HEK293 (cell line): ENCODE measurements around the gene MAP3K5.

Experiments used
- CTCF ChIA-PET: fragments of 350-600 bp; formaldehyde crosslinking; extraction: SDS; loops from one replicate; lab custom pipeline; 2021; ENCODE audit warnings: antibody characterized with exemption; lab: Yijun Ruan, JAX
- POLR2A ChIA-PET: fragments of 300-600 bp; formaldehyde crosslinking; extraction: SDS; loops from one replicate; lab custom pipeline; 2020; ENCODE audit warnings: antibody characterized with exemption, inconsistent platforms; lab: Yijun Ruan, JAX
- H3K27ac ChIP-seq: fragments of 200-500 bp; sonication (Bioruptor generic); 2 replicates; pipeline ENCODE4 v1.5.1; 2014; ENCODE audit warnings: low read depth, low read length, control low read depth, inconsistent platforms; ENCODE audit errors: extremely low read depth
- H3K36me3 ChIP-seq, 2 experiments: fragments of 200-500 bp in 1 of 2; sonication (Bioruptor generic) in 1 of 2; 1 replicate in 1 of 2; 2 replicates in 1 of 2; pipeline ENCODE4 v1.5.1; 2014 to 2017; ENCODE audit warnings: inconsistent platforms in 2 of 2, low read length in 2 of 2; ENCODE audit not compliant: control insufficient read depth in 2 of 2, insufficient read depth in 1 of 2
- H3K4me1 ChIP-seq: fragments of 200-500 bp; sonication (Bioruptor generic); 2 replicates; pipeline ENCODE4 v1.5.1; 2014; ENCODE audit warnings: mild to moderate bottlenecking, low read length, inconsistent platforms; ENCODE audit not compliant: control insufficient read depth, insufficient read depth
- H3K4me3 ChIP-seq: 2 replicates; pipeline ENCODE4 v1.5.1; 2011; ENCODE audit warnings: low read depth, mild to moderate bottlenecking, control low read depth, low read length, moderate library complexity
- H3K9me3 ChIP-seq: fragments of 200-500 bp; sonication (Bioruptor generic); 2 replicates; pipeline ENCODE4 v1.5.1; 2014; ENCODE audit warnings: low read depth, low read length, inconsistent platforms; ENCODE audit not compliant: control insufficient read depth, insufficient read depth
- GLIS2 ChIP-seq: fragments of 450-650 bp; formaldehyde crosslinking; IDR thresholded peaks from 2 replicates; pipeline ENCODE4 v1.5.1; 2016; ENCODE audit warnings: missing biosample characterization, missing genetic modification characterization
- KLF16 ChIP-seq: fragments of 450-650 bp; formaldehyde crosslinking; IDR thresholded peaks from 2 replicates; pipeline ENCODE4 v1.5.1; 2017; ENCODE audit warnings: missing biosample characterization, missing genetic modification characterization
- KLF7 ChIP-seq: fragments of 450-650 bp; formaldehyde crosslinking; IDR thresholded peaks from 2 replicates; pipeline ENCODE4 v1.5.1; 2016; ENCODE audit warnings: missing biosample characterization, missing genetic modification characterization, borderline replicate concordance
- MZF1 ChIP-seq: fragments of 450-650 bp; formaldehyde crosslinking; IDR thresholded peaks from 2 replicates; pipeline ENCODE4 v1.5.1; 2017; ENCODE audit warnings: missing biosample characterization, missing genetic modification characterization, borderline replicate concordance
- ZFP37 ChIP-seq: fragments of 450-650 bp; formaldehyde crosslinking; IDR thresholded peaks from 2 replicates; pipeline ENCODE4 v1.5.1; 2016; ENCODE audit warnings: missing biosample characterization, missing genetic modification characterization
- ZNF133 ChIP-seq: fragments of 450-650 bp; formaldehyde crosslinking; IDR thresholded peaks from 2 replicates; pipeline ENCODE4 v1.5.1; 2016; ENCODE audit warnings: missing biosample characterization, missing genetic modification characterization
- ZNF202 ChIP-seq: fragments of 450-650 bp; formaldehyde crosslinking; IDR thresholded peaks from 2 replicates; pipeline ENCODE4 v1.5.1; 2016; ENCODE audit warnings: missing biosample characterization, missing genetic modification characterization, borderline replicate concordance
- ZNF214 ChIP-seq: fragments of 450-650 bp; formaldehyde crosslinking; IDR thresholded peaks from 2 replicates; pipeline ENCODE4 v1.5.1; 2017; ENCODE audit warnings: missing biosample characterization, mild to moderate bottlenecking, missing genetic modification characterization, borderline replicate concordance
- ZNF335 ChIP-seq: fragments of 450-650 bp; formaldehyde crosslinking; conservative IDR thresholded peaks from 2 replicates; pipeline ENCODE4 v1.5.1; 2016; ENCODE audit warnings: missing biosample characterization, missing genetic modification characterization
- ZNF426 ChIP-seq: fragments of 450-650 bp; formaldehyde crosslinking; IDR thresholded peaks from 2 replicates; pipeline ENCODE4 v1.5.1; 2017; ENCODE audit warnings: missing biosample characterization, missing genetic modification characterization, mild to moderate bottlenecking, inconsistent platforms, moderate library complexity
- ZNF514 ChIP-seq: fragments of 450-650 bp; formaldehyde crosslinking; IDR thresholded peaks from 2 replicates; pipeline ENCODE4 v1.5.1; 2016; ENCODE audit warnings: missing biosample characterization, missing genetic modification characterization
- ZNF518A ChIP-seq: fragments of 450-650 bp; formaldehyde crosslinking; conservative IDR thresholded peaks from 2 replicates; pipeline ENCODE4 v1.5.1; 2016; ENCODE audit warnings: low read depth, missing biosample characterization, missing genetic modification characterization
- ZNF521 ChIP-seq: fragments of 450-650 bp; formaldehyde crosslinking; IDR thresholded peaks from 2 replicates; pipeline ENCODE4 v1.5.1; 2017; ENCODE audit warnings: missing biosample characterization, mild to moderate bottlenecking, missing genetic modification characterization
- ZNF560 ChIP-seq: fragments of 450-650 bp; formaldehyde crosslinking; IDR thresholded peaks from 2 replicates; pipeline ENCODE4 v1.5.1; 2017; ENCODE audit warnings: missing biosample characterization, missing genetic modification characterization, borderline replicate concordance
- ZNF677 ChIP-seq: fragments of 450-650 bp; IDR thresholded peaks from 2 replicates; pipeline ENCODE4 v1.5.0; 2018; ENCODE audit warnings: missing biosample characterization, mild to moderate bottlenecking, missing genetic modification characterization, moderate library complexity
- TF ChIP-seq, protein P1 (sequence below): fragments of 450-650 bp; formaldehyde crosslinking; IDR thresholded peaks from 2 replicates; pipeline ENCODE4 v1.5.0; 2017; ENCODE audit warnings: missing biosample characterization, missing genetic modification characterization, borderline replicate concordance
- TF ChIP-seq, protein P2 (sequence below): fragments of 450-650 bp; formaldehyde crosslinking; IDR thresholded peaks from 2 replicates; pipeline ENCODE4 v1.5.1; 2016; ENCODE audit warnings: missing biosample characterization, missing genetic modification characterization
- TF ChIP-seq, protein P3 (sequence below): fragments of 450-650 bp; formaldehyde crosslinking; IDR thresholded peaks from 2 replicates; pipeline ENCODE4 v1.5.1; 2016; ENCODE audit warnings: missing biosample characterization, missing genetic modification characterization

Gene MAP3K5

DNA sequence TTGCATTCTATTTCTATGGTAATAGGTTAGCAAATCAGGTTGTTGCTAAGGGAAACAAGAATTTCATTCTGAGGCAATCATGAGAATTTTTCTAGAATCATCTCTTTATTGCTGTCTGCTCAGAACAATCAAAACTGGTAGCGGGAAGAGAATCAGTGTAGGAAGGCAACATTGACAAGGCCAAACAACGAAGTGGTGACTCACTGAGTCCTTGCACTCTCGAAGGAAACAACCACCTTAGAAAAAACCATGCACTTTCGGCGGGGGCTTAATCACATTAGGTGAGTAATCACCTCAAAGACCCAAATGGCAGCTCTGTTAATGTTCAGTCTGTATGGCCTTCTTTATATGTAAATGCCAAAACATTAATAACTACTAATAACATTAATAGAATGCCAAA, 163.3 kb downstream of the MAP3K5 start:
- Histone ChIP-seq H3K27ac (no peak overlapping the region), H3K4me1 (no peaks in the 10 kb centered on the region), H3K9me3 (no peaks in the 10 kb centered on the region), H3K4me3 (no peak overlapping the region), H3K36me3 (peaks cover 0 to 3% of the 10 kb centered on the region in 2 experiments; a peak in 2 of 3 replicates)
- ChIA-PET POLR2A (no interaction called here), CTCF (interaction anchor here (0.5 to 3.2 kb wide), 4 partner anchors 14 to 313 kb away, joined by 3 to 19 read pairs (median 4); partner anchors contain the start of gene MAP7)
- no peak for TF ChIP-seq GLIS2
- no peak for TF ChIP-seq MZF1 (tag by site-specific recombination)
- TF ChIP-seq KLF16 (tag by site-specific recombination): no peak
- no peak for TF ChIP-seq ZFP37 (tag by site-specific recombination)
- no peak for TF ChIP-seq ZNF426 (tag by site-specific recombination)
- TF ChIP-seq, protein P1, sequence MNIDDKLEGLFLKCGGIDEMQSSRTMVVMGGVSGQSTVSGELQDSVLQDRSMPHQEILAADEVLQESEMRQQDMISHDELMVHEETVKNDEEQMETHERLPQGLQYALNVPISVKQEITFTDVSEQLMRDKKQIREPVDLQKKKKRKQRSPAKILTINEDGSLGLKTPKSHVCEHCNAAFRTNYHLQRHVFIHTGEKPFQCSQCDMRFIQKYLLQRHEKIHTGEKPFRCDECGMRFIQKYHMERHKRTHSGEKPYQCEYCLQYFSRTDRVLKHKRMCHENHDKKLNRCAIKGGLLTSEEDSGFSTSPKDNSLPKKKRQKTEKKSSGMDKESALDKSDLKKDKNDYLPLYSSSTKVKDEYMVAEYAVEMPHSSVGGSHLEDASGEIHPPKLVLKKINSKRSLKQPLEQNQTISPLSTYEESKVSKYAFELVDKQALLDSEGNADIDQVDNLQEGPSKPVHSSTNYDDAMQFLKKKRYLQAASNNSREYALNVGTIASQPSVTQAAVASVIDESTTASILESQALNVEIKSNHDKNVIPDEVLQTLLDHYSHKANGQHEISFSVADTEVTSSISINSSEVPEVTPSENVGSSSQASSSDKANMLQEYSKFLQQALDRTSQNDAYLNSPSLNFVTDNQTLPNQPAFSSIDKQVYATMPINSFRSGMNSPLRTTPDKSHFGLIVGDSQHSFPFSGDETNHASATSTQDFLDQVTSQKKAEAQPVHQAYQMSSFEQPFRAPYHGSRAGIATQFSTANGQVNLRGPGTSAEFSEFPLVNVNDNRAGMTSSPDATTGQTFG (tag by site-specific recombination): no peak
- TF ChIP-seq, protein P2, sequence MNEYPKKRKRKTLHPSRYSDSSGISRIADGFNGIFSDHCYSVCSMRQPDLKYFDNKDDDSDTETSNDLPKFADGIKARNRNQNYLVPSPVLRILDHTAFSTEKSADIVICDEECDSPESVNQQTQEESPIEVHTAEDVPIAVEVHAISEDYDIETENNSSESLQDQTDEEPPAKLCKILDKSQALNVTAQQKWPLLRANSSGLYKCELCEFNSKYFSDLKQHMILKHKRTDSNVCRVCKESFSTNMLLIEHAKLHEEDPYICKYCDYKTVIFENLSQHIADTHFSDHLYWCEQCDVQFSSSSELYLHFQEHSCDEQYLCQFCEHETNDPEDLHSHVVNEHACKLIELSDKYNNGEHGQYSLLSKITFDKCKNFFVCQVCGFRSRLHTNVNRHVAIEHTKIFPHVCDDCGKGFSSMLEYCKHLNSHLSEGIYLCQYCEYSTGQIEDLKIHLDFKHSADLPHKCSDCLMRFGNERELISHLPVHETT (tag by site-specific recombination): no peak
- no peak for TF ChIP-seq ZNF677 (tag by site-specific recombination)
- no peak for TF ChIP-seq ZNF518A (tag by site-specific recombination)
- TF ChIP-seq KLF7: no peak
- TF ChIP-seq ZNF514 (tag by site-specific recombination): no peak
- TF ChIP-seq, protein P3, sequence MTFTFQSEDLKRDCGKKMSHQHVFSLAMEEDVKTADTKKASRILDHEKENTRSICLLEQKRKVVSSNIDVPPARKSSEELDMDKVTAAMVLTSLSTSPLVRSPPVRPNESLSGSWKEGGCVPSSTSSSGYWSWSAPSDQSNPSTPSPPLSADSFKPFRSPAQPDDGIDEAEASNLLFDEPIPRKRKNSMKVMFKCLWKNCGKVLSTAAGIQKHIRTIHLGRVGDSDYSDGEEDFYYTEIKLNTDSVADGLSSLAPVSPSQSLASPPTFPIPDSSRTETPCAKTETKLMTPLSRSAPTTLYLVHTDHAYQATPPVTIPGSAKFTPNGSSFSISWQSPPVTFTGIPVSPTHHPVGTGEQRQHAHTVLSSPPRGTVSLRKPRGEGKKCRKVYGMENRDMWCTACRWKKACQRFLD: no peak
- TF ChIP-seq ZNF202 (tag by site-specific recombination): no peak
- no peak for TF ChIP-seq ZNF133
- no peak for TF ChIP-seq ZNF214
- TF ChIP-seq ZNF335 (tag by site-specific recombination): no peak
- TF ChIP-seq ZNF521: no peak
- no peak for TF ChIP-seq ZNF560 (tag by site-specific recombination)
